Globus pallidus (tissue), 1 donor: ENCODE measurements around the gene OSER1.
"Not testable (repeated sequence)": the region's sequence is repeated elsewhere in the genome, so short reads cannot be mapped to it uniquely, and the experiment has no call there.

Experiments used
- DNase-seq: peaks from one replicate; pipeline ENCODE4 v3.0.0-alpha.2; 2015; ENCODE audit warnings: low spot score

OSER1 gene

DNA sequence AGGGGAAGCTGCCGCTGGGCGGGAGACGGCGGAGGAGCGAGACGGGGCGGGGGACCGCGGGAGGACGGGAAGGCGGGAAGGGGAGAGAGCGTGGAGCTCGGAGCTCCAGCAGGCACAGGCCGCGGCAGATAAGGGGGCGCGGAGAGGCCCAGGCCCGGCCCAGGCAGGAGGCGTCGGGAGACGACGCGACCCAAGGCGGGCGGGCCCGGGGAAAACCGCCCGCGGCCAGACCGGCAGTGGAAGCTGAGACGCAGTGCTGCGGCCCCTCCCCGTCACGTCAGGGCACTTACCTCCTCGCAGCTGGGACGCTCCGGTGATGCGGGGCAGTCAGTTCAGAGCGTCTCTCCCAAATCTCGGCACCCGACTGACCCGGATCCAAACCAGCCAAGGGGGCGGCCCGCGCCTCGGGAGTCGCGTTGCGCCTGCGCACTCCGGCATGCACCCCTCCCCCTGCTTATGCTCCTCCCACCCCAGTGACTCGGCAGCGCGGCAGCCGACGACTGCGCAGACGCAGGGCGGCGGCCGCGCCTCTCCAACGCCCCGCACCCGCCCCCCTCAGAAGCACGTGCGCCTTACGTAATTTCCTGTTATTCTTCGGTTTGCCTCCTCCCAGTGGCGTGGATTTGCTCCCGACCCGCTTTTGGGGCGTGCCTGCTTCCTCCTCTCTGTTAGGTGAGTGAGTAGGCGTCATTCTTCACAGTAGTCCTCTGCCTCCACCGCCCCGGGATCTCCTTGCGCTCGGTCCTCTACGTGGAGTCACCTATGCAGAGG lies at the start of gene OSER1:
TSS of gene OSER1 (minus strand) at position 366 of the 771 bp plus-strand sequence. CDS start 3,814 bp downstream, outside the sequence.
- DNase-seq: peak; percentile 96

DNA sequence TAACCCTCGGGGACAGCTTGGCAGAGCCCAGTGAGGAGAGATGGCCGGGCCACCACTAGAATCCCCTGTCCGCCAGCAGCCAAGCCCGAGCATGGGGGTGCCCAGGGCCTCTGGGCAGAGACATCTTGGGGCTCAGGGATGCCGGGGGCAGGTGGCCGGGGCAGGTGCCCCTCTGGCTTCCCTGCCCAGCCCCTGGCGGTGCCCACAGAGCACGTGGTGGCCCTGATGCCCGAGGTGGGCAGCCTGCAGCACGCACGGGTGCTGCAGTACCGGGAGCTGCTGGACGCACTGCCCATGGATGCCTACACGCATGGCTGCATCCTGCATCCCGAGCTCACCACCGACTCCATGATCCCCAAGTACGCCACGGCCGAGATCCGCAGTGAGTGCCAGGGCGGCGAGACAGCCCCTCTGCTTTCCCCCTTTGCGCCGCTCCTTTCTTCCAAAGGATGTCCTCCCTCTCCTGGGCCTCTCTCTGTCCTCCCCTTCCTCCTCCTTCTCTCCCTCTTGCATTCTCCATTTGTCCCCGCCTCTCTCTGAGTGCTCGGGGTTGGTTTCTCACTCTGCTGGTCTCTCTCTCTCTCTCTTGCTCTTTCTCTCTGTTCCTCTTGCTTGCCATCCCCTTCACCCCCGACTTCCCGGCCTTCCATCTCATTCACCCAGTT lies 47.8 kb upstream of the OSER1 start:
- no peak for DNase-seq

DNA sequence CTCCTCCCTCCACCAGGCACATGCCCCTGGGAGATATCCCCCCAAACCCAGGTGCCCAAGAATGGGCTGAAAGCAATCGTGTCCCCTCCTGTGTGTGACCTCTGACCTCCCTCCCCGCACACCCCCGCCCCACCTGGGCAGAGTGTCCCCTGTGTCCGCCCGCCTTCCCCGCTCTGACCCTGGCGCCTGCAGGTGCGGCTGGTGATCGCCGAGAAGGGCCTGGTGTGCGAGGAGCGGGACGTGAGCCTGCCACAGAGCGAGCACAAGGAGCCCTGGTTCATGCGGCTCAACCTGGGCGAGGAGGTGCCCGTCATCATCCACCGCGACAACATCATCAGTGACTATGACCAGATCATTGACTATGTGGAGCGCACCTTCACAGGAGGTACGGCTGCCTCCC lies 46.4 kb upstream of the OSER1 start:
- DNase-seq: no peak

DNA sequence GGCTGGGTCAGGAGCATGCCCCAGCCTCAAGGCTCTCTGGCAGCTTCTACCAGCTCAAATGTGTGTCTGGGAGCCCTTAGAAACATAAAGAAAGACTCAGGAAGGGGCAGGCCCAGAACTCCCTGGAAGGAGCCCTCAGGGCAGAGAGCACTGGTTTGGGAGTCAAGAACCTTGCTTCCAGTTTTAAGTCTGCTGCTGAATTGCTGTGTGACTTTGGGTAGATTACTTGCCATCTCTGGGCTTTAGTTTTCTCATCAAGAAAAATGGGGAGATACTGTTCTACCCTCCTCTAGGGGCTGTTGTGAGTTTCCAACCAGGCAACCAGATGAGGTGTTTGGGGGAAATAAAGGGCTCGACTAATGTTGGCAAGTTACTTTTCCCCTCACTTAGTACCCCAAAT lies 45.4 kb upstream of the OSER1 start:
- DNase-seq: no peak

DNA sequence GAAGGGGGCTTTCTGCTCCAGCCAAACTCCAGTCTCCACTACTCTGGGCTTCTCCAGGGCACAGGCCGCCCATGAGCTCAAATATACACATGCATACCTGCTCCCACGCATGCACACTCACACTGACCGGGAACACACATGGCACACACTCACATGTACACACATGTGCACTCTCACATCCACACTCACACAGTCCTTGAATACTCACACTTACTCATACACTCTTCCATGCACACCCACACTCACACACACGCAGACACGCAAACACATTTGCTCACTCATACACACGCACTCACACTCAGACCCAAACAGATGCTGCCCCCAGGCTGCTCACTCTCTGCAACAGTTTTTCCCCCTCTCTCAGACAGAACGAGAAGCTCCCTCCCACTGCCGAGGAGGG lies 43.5 kb upstream of the OSER1 start:
- DNase-seq: no peak

DNA sequence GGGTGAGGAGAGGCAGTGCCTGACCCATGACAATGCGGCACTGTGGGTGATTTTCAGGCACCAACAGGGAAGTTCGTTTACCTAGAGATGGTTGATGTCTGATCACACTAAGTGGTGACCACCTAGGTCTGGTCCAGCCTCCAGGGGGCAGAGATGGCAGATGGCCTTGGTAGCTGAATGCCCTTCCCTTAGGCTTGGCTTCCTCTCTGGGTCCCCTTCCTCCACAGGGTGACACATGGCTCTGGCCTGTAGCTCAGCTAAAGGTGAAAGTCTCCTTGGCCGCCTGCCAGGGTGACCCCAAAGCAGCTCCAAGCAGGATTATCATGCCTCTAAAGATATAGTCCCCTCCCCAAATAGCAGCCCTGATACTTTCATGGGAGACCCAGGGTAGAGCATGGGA lies 43.0 kb upstream of the OSER1 start:
- DNase-seq: no peak

DNA sequence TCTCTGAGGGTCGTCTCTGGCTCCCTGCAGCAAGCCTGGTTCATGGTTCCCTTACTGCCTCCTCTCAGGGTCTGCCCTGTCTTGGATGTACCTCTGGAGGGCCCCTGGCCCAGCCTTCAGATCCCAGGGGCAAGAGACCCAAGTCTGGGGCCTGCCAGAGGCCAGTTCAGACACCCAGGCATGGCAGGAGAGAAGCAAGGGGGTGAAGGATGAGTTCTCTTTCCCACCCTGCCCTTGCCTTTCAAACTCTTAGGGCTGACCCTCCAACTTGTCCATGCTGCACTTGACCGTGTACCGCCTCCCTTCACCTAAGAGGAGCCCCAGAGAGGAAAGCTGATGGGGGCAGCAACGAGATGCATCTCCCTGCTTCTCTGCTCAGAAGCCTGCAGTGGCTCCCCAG lies 40.7 kb upstream of the OSER1 start:
- no peak for DNase-seq

DNA sequence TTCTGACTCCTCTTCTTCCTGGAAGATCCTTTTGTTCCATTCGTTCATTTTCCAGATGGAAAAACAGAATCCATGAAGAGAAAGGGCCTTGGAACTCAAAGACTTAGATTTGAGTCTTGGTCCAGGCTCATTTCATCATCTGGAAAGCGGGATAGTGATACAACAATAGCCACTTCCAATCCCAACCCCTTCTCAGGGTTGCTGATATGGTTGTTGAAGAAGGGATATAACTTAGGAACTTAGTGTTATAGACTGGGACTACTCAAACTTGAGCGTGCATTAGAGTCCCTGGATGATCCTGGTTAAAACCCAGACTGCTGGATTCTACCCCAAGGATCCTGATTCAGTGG lies 37.8 kb upstream of the OSER1 start:
- no peak for DNase-seq

DNA sequence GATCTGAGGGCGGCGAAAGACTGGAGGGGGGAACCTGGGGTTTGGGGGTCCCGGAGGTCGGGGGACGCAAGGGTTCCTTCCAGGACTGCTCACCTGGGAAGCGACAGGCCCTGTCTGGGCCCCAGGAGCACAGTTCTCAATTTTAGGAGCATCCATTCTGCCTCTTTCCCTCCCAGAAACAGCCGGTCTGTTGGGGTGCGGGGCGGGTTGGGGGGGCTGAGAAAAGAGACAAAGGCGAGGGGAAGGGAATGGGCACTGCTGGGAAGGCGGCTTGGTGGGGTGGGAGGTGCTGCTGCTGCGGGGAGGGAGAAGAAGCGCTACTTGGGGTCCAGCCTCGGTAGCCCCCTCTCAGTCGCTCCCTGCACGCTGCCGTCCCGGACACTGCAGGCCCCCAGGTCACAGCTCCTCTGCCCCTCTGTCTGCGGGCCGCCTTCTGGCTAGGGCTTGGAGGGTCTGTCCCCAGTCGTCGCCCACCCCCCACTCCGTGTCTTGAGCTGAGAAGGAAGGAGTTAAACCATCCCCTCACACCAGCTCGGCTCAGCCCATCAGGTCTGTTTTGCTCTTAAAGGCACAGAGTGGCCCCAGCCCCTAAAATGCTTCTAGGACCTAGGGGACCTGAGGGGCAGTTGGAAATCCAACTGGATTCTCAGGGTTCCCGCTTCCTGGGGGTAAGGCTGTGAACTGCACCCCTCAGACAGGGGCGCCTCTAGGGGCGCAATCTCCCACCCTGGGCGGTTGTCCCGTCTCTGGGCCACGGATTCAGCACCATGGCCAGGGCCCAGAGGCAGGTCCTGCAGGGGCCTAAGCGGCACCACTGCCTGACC lies 37.2 kb upstream of the OSER1 start:
- DNase-seq: no peak

DNA sequence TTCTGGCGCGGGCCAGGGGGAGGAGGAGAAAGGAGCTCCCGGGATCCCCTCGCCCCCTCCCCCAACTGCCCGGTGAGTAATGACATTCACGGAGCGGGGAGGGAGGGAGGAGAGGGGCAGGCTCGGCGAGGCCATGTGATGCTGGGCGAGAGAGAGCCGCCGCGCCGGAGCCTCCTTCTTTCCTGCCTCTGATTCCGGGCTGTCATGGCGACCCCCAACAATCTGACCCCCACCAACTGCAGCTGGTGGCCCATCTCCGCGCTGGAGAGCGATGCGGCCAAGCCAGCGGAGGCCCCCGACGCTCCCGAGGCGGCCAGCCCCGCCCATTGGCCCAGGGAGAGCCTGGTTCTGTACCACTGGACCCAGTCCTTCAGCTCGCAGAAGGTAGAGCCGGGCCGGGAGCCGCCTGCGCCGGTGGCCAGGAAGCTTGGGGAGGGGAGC lies 36.6 kb upstream of the OSER1 start, which contains the start of gene GDAP1L1:
TSS of gene GDAP1L1 (plus strand) at position 178 of the 441 bp plus-strand sequence. CDS start at position 205, 27 bp downstream.
- peak; percentile 11 for DNase-seq

DNA sequence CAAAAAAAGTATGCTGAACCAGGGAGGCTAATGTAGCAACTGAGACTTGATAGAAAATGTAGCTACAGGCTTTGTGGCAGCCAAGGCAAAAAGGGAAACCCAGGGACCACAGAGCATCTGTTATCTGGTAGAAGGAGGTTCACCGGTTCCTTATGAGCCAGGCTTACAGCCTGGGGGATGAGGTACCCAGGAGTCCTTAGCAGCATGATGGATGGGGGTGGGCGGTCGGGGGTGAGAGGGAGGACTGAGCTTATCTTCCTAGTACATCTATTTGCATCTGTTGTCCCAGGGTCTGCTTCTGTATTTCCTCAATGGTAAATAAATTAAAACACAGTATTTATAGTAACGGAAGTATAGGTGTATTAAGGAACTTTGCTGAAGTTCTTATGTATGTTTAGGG lies 35.4 kb upstream of the OSER1 start:
- no peak for DNase-seq

DNA sequence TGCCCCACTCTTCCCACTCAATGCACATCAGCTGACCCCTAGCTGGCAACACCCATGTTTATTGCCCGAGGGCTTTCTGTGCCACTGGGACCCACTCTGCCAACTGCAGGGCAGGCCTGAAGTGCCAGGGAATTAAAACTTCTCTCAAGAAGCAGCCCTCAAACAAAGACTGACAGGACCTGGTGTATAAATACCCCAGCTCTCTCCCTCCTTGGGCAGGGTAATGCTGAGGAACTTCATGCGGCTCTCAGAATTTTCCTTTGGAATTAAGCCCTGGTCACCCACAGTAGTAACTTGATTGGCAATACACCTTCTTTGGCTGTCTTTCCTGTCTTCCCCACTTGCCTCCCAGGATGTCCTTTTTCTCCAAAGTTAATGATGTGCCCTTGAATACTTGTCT lies 31.2 kb upstream of the OSER1 start:
- DNase-seq: no peak

DNA sequence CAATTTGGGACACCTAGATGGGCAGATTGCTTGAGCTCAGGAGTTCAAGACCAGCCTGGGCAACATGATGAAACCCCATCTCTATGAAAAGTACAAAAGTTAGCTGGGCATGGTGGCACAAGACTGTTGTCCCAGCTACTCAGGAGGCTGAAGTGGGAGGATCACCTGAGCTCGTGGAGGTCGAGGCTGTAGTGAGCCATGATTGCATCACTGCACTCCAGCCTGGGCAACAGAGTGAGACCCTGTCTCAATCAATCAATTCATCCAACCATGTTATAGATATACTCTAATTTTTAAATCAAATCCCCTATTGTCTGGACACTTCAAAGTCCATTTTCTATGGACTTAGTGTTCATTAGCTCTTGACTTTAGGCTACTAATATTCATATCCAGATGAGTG lies 26.3 kb upstream of the OSER1 start:
- not testable (repeated sequence) for DNase-seq

DNA sequence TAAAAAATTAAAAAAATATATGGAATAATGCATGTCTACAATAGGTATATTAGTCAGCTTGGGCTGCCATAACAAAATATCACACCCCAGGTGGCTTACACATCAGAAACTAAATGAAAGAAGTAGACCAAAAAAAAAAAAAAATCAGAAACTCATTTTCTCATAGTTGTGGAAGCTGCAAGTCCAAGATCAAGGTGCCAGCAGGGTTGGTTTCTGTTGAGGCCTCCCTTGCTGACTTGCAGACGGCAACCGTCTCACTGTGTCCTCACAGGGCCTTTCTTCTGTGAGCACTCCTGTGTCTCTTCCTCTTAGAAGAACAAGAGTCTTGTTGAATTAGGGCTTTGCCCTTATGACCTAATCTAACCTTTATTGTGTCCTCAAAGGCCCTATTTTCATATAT lies 25.1 kb upstream of the OSER1 start:
- no peak for DNase-seq

DNA sequence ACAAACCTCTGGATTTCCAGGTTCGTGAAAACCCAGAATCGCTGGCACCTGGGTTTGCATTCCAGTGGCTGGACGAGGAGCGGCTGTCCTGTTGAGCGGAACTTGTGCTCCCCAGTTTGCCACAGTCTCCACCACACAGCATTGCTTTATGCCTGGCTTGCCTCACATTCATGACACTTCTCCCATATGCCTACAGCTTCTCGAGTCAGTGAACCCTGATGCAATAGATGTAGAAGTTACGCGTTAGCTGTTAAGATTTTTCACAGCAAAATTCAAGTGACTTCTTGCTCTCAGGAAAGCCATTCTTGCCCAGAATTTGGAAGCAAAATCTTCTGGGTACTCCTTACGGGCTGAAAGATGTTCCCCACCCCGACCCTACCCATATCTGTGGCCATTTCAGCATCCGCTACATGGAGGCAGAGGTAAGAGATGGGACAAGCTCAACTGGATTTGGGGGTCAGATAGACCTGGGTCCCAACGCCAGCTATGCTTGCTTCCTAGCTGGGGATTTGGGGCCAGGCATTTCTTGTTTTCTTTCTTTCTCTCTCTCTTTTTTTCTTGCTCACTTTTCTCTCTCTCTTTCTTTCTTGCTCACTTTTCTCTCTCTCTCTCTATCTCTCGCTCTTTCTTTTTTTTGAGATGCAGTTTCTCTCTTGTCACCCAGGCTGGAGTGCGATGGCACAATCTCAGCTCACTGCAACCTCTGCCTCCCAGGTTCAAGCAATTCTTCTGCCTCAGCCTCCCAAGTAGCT lies 24.2 kb upstream of the OSER1 start:
- no peak for DNase-seq

DNA sequence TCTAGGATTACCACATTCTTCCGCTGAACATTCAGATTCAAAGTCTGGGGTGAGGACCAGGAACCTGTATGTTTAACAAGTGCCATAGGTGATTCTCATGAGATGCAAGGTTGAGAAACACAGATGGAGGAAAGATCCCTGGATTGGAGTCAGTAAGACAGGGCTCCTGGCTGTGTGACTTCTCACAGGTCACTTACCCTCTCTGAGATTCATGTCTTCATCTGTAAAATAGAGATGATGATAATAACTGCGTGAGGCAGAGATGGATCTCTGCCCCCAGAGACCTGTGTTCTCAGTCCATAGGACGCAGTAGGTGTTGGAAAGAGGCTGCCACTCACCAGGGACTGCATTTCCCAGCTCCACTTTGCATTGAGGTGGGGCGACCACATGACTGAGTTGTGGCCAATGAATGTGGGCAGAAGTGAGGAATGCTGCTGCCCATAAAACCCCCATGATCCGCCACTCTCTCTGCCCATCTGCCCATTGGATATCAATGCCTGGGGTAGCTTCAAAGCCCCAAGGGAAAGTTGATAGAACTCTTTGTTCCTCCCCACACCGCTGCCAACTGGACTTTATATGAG lies 23.0 kb upstream of the OSER1 start:
- no peak for DNase-seq

DNA sequence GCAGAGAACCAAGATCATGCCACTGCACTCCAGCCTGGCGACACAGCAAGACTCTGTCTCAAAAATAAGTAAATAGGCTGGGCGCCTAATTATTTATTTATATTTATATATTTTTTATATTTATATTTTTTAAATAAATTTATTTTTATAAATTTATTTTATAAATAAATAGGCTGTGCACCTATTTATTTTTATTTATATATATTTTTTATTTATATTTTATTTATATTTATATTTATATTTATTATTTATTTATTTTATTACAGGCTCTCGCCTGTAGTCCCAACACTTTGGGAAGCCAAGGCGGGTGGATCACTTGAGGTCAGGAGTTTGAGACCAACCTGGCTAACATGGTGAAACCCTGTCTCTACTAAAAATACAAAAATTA lies 21.9 kb upstream of the OSER1 start:
- not testable (repeated sequence) for DNase-seq

DNA sequence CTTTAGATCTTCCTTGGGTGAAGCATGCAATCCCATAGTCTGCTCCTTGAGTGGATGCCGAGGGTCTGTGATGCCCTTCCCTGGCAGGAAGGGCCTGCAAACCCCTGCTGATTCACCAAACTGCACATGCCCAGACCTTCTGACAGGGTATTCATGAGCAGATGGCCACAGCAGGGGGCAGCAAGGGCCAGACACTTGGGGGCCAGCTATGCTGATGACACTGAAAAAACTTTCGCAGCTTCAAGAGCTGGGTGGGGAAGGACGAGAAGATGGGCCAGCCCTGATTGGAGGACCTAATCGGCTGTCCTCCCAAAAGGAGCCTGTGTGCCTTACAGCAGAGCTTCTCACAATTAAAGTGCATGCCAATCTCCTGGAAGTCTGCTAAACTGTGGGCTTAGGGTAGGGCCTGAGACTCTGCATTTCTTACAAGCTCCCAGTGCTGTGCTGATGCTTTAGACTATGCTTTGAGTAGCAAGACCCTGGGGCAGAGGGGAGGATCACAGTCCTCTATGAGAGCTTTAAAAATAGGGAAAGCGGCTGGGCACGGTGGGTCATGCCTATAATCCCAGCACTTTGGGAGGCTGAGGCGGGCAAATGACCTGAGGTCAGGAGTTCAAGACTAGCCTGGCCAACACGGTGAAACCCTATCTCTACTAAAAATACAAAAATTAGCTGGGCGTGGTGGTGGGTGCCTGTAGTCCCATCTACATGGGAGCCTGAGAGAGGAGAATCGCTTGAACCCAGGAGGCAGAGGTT lies 21.3 kb upstream of the OSER1 start:
- DNase-seq: no peak

DNA sequence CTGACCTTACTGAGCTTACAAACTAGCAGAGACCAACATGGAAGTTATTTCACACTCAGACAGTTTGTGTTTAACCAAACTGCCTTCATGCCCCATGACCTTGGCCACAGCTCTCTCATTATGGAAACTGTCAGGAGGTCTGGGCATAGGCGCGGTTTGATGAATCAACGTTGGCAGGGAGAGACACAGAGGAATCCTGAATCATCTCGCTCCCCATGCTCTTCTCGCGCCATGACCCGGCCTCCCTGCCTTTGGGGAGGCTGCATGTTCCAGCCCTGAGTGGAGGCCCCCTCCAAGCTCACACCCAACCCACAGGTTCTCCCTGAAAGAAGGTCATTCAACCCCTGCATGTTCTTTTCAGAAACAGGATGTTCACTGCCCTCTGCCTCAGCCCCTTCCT lies 20.6 kb upstream of the OSER1 start:
- no peak for DNase-seq

DNA sequence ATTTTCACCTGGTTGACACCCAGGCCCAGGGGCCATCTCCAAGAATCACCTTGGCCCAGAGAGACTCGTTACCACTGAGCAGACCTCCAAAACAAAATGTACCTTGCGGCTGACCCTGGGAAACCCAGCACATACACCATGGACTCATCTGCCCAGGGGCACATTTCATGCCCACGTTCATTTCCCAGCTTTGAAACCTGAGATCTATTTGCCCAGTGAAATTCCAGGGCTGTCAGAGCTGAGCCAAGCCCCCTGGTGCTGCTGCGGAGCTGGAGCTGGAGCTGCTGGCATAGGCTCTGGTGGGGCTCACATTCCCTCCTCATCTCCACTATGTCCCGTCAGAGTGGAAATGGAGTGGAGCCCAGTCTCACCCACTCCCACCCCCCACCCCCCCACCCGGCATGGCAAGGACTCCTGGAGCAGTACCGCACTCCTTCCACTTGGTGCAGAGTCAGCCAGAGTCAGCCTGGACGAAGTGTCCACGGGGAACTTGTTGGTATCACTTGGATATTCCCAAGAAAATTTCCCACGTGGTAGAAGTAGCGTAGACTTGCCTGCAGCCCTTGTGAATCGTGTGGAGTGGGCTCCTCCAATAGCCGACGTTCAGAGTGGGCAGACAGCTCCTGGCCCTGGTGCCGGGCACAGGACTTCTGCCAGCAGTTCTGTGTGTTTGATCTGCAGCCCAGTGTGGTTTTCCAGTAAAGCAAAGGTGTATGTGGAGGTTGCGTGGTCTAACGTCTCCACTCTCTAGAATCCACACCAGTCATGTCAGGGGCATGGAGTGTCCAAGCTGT lies 18.1 kb upstream of the OSER1 start:
- DNase-seq: no peak
